ENCODE results near the gene PRPS1L1.

The PRPS1L1 gene

DNA sequence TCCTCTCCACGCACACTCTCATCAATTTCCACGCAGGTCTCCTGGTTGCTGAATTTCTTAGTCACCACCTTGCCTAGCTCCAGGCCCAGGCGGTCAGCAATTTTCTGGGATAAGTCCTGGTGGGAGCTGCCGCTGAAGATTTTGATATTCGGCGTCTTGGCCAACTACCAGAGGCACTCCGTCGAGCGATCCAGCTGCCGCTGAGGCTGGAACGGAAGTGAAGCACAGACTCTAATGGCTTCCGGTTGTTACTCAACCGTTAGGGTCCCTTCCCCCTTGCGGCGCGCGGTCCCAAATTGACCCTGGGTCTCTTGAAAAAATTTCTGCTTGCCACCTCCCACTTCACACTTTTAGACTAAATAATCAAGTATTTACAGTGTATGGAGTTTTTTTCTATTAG, at the start of gene PRPS1L1:
TSS of gene PRPS1L1 (minus strand) at position 219 of the 400 bp plus-strand sequence.
- no peak for DNase-seq

DNA sequence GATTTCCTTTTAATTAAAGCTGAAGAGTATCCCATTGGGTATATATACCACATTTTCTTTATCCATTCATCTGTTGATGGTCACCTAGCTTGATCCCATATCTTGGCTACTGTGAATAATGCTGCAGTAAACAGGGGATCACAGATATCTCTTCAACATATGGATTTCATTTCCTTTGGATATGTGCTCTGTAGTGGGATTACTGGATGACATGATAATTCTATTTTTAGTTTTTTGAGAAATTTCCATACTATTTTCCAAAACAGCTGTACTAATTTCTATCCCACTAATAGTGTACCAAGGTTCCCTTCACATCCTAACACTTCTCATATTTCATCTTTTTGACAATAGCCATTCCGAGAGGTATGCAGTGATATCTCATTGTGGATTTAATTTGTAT, 48.8 kb upstream of the PRPS1L1 start:
- no peak for DNase-seq

DNA sequence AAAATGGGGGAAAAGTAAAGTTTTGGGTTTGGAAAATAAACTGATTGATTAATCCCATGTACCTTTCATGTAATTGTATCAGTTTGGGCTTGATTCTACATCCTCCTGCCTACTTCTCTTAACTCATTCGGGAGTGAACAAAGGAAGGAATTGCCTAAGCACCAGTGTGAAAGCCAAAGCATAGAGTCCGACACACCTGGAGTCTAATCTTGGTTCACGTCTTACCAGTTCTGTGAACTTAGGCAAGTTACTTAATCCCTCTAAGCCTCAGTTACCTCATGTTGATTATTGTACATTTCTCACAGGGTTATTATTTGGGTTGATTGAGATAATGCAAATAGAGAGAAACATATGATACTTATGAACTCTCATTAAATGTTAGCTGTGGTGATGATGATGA, 41.1 kb upstream of the PRPS1L1 start:
- no peak for DNase-seq

DNA sequence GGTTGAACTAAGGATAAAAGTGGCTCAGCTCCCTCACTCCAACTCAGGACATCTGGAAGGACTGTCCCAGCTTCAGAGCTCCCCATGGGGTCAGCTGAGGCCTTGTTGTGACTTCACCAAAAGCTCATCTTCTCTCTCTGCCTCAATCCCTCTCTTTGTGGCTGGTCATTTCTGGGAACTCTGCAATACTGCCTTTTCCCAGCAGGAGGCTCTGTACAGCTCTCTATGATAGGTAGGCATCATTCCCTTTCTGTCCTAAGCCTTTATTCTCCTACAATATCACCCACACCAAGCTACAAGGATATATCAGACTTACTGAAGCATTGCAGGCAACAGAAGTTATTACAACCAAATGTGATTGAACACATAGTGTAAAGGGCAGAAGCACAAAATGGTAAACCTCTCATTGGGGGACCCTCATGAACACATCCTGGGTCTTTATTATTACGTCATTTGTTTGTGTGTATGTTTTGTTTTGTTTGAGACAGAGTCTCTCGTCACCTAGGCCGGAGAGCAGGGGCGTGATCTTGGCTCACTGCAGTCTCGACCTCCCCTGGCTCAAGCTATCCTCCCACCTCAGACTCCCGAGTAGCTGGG, 36.7 kb upstream of the PRPS1L1 start:
- peak; percentile 32 to 81 for DNase-seq

DNA sequence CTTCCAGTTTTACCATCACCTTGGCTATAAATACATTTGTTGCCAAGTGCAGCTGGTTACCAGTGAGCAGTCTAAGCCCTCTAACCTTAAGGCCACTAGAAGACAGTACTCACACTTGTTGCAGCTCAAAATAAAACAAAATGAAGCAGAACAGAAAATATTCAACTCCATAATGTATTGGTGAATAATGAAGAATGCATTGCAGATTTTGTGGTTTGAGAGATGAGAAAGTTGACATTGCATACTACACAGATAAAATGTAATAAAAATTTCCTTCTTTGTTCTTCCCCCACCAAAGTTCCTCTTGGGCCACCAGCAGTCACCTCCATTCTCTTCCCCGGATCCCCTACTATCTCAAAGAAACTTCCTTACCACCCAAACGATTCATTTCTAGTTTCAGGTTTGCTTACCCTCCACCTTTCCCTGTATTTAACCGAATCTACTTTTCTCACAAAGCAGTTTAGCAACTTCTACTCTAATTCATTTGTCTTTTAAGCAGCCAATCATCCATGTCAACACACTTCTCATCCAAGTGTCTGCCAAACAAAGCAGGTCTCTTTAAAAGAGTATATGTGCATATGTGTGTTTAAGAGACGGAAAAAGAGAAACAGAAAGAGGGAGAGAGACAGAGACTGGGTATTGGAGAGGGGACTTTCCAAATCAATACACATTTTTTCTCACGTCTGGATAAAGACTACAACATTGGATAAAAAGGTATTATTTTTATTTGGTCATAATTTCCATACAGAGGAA, 35.7 kb upstream of the PRPS1L1 start:
- no peak for DNase-seq

DNA sequence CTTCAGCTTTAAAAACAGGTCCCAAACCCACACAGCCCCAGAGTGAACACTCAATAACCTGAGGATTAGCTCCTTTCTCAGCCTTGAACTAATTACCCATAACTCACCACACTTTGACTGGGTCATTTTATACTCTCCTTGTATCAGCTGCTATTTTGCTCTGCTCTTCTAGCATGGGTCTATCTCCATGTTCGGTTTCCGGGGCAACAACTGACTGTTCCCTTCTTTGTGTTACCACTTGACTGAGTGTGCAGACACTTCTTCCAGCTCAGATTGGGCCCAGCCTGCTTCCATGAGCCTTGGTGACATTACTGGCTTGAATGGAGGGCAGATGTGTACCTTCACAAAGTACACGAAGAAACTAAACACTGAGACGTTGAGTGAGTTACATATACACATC, 31.5 kb upstream of the PRPS1L1 start:
- no peak for DNase-seq

DNA sequence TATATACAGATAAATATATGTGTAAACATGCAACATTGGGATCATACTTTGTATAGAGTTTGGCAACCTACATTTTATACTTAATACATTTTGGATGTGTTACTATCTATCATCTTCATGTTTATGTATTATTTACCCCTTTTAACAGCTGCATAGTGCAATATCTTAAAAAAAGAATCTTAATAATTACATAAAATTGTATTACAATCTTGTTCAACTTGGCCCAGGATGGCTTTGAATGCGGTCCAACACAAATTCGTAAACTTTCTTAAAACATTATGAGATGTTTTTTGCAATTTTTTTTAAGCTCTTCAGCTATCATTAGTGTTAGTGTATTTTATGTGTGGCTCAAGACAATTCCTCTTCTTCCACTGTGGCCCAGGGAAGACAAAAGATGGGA, 26.3 kb upstream of the PRPS1L1 start:
- DNase-seq, result no peak

DNA sequence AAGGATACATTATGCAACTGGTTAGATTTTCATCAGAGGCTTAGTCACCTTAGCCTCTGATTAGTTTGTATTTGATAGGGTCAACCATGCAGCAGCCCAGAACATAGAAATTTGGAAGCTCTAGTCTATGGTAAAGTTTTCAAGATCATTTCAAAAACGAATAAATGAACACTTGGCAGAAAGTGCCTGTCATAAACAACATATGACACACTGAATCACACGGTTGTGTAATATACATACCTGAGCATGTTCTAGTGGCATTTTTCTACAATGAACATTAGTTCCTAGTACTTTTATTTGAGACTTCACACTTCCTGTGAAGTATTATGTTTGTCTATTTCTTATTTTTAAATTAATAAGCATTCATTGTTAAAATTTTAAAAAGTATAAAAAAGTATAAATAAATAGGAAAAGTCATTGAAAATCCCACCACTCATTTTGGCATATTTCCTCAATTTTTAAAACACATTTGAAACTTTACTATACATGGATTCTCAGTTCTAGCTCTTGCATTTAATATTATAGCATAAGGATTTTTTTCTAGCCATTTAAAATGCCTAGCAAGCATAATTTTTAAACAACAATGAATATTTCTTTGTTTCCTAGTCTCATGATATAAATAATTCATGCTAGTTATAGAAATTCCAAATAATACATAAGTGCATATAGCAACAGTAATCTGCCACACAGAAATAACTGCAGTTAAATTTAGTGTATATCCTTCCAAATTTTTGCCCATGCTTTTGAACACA, 25.7 kb upstream of the PRPS1L1 start:
- DNase-seq, result no peak

DNA sequence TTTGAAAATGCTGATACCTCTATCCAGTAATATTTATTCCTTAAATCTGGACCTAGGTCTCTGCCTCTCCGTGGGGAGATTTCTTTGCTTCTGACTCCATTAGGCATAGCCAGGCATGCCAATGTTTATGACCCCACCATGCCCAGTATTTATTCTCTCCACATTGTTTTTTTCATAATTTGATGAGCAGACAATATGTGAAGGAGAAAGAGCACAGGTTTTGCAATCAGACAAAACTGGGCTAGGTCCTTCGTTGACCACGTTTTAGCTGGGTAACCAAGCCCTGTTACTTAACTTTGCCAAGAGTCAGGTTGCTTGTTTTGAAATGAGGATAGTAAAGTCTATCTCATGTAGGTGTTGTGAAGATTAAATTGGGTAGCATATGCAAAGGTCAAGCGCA, 21.6 kb upstream of the PRPS1L1 start:
- no peak for DNase-seq

DNA sequence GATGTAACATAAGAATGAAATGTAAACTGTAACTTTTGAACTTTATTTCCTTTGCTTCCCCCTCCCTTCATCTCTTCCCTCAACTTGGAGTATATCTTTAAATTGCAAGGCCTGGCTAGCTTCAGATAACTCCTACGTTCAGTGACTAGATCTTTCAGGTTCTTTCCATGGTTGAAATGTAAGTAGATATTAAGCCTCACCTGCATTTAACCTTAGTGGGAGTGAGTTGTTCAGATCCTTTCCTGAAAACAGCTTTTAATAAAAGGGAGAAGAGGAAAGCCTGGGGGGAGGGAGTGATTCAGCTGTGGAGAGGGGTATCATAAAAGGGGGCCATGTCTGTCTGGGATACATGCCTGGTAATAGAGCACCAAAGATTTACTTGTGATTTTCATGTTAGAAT, 19.0 kb upstream of the PRPS1L1 start:
- no peak for DNase-seq

DNA sequence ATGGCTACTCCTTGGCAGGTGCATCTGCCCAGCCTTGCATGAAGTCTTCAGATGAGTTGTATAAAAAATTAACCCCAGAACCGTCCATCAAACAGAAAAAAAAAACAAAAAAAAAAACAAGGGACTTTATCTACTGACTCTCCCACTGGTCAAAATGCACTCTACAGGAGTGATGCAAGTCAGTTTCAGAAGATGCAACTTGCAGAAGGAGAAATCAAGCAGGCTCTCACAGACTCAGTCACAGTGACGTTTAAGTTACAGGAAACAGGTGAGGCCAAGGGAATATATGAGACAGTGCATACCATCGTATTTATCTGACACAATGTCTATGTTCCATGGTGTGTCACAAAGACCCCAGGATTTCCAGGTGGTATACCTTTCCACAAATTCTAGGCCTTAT, 17.5 kb upstream of the PRPS1L1 start:
- no peak for DNase-seq

DNA sequence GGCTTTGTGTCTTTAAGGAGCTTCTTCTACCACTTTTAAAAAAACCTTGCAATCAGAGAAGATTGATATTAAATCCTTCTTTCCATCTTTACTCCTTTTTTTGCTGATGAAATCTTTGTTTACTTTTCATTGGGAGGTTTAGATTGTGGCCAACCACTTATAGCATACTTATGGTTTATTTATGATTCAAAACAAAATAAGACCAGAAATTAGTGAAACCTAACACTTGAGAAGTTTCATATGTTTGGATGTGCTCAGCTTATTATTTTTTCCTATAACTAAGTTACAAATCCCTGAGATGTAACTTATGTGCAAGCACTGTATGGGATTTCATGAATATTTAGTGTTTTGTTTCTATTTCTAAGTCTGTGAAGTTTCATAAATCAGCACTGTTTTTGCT, 13.5 kb upstream of the PRPS1L1 start:
- no peak for DNase-seq

DNA sequence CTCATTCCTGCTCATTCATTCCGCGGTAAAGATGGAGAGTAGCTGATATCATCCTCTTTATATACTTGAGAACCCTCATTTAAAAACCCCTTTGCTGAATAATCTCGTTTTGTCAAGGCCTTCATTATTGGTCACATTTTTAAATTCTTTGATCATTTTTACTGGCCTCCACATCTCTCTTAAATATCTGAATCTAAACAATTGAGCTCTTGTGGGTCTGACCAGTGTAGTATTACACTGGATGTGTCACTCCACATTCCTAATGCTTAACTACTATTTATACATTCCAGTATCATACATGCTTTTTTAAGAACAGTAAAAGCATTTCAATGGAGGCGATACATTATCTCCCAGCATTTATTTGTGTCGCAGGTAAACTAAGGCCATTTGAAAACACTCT, 12.6 kb upstream of the PRPS1L1 start:
- no peak for DNase-seq

DNA sequence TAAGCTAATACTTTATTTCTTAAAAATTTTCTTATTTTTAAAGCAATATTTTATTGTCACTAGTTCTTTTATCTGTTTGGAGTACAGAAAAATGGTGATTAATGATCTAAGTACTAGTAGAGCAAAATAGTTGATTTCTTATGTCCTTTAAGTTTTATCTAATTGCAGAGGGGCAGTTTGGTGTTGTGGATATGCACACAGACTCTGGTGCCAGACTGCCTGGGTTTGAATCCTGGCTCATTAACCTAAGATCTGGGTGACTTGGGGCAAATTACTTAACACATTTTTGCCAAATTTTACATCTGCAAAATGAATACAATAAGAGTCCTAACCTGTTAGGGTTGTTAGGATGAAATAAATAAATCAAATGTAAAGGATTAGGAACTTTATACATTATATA, 10.7 kb upstream of the PRPS1L1 start:
- no peak for DNase-seq

DNA sequence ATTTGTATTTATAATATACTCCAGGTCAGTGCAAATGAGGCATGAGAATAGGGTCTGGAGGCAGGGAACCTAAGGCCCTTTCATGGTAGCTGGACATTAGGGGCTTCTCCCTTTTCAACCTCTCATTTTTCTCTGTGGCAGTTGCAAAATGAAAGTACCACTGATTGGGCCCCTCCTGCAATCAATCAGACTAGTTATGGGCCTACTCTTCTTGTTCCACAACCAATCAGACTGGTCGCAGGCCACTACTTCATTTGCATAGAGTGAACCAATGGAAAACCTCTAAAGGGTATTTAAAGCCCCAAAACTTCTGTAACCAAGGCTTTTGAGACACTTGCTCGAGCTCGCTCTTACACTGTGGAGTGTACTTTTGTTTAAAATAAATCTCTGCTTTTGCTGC, 10.0 kb upstream of the PRPS1L1 start:
- DNase-seq, result no peak

DNA sequence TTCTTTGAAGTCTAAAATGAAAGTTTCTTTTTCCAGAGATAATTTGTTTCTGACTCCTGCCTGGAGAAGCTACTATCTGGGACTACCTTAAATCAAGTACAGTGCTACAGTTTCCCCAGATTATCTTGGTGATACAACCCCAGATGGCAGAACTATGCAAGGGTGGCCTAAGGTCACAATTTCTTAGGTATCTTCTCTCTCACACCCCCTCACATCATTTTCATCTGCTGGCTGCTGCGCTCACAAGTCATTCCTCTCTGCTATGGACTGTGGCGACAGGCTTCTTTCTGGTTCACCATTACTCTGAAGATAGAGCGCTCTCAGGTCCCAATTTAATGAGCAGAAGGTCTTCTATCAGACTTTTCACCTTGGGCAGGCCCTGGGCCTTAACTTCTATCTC, 9.1 kb upstream of the PRPS1L1 start:
- DNase-seq, result no peak

DNA sequence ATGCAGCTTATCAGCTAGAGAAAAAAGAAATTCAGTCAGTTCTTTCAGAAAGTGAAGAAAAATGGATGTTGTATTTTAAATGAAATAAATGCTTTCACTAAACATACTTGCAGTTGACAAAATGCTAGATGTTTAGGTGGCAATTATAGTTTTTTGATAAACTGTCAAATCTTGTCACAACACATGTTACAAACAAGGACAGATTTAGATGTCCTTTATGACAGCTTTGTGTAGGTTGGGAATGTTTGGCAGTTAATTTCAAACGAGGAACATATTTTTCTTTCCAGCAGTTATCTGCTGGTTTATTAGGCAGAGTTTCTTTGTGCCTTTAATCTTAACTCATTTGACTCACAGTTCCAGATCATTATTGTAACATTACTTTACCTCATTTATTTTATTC, 3.1 kb upstream of the PRPS1L1 start:
- DNase-seq, result no peak

DNA sequence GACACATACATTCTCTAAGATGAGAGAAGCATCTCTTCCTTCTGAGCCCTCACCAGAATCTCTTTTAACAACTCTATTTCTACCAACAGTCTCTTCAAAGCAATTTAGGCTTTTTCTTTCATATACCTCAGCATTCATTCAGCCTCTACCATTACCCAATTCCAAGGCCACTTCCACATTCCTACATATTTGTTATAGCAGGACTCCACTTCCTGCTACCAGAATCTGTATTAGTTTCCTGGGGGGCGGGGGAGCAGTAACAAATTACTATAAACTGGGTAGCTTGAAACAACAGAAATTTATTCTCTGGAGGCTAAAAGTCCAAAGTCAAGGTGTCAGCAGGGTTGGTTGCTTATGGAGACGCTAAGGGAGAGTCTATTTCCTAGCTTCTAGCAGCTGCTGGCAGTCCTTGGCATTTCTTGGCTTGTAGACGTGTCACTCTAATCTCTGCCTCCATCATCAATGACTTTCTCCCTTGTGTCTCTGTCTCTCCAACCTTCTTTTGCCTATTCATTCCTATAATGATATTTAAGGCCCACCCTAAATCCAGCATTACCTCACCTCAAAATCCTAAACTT, 7.4 kb downstream of the PRPS1L1 start:
- DNase-seq, result peak; percentile 17 to 22

DNA sequence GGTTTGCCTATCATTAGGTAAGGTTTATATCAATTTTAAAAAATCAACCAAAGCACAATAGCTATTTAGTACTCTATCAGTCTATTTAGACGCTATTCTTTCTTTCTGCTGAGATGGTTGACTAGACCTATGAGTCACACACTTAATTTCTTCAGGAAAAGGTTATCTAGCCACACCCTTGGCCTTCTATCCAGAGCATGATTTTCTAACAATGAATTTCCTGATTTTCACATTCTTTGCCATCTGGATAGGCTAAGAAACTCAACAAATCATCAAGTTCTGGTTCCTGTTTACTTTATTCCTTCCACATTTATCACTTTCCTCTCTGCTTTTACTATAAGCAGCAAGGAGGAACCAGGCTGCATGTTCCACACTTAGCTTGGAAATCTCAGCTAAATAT, 8.1 kb downstream of the PRPS1L1 start:
- peak; percentile 26 to 51 for DNase-seq

DNA sequence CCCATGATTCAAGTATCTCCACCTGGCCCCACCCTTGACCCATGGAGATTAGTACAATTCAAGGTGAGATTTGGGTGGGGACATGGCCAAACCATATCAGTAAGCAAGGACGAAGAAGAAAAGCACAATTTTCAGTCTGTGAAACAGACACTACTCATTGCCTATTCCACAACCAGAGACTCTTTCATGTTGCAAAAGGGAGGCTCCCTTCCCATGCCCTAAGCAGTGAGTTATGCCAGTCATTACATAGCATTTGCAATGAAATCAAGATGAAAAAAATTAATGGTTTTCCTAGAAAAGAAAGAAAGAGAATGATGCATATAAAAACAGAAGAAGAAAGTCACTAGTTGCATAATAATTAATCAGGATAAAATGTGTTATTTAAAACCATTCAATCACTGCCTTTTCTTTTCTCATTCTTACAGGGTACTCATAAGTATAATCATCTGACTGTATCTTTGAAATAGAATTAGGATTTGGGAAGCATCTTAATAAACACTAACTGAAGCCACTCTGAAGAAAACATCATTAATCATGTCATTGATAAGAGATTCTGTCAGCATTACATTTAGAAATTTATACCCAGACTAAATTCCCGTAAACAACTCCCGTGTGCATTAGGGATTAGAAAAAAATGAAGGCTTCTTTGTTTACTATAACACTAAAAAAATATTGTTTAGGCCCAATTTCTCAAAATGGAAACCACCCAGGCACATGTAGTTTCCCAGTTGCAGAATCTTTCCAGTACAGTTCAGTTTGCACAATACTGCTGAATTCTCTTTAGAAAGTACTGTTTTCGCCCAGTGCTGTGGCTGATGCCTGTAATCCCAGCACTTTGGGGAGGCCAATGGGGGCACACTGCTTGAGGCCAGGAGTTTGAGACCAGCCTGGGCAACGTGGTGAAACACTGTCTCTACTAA, 9.1 kb downstream of the PRPS1L1 start:
- peak; percentile 53 for DNase-seq

DNA sequence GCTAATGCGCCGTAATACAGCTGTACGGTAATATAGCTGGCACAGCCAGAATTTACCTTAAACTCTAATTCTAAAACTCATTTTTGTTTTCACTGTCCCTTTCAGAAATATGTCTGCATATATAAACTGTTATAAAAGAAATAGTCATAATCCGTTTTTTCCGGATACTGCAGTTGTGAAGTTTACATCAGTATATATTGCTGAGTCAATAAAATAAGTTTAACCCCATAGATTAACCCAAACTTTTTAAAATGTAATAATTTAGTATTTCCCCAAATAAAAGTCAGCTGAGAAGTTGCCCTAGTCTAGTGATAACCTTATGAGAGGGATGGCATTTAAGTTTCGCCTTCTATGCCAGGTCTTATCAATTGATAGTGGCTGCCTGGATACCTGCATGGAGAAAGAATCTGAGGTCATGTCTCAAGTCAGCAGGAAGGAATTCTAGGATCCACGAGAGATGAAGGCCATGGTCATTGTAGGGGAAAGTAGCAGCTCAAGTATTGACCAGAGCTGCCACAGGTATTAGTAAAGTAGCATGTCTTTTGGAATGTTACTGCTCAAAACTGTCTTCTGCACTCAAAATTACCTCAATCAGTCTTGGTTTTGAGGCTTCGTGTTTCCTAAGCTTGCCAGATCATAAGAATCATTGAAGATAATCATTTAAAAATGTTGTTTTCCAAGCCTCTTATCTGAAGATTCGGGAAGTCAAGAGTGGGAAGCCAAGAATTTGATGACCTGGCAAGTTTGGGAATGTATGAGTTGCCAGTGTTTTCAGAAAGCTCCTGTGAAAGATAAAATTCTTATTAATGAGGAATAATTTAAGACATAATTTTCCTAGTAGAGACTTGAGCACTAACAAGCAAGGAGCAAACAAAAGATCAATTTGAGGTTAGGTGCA, 10.8 kb downstream of the PRPS1L1 start:
- no peak for DNase-seq

DNA sequence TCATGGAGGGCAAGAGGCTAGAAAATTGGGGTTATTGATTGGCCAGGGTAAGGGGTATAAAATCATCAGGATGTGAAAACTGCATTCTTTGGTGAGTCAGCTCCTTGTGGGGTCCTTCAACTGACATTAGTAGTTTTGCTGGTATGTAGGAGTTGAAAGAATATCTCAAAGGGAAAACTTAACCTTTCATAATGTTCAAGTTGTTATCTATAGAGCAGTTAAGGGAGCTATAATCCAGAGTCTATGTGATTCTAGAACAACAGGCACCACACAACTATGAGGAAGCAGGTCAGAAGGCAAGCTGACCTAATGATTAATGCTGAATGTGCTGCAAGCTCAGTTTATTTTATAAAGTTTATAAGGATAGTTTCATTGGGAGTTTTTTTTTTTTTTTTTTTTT, 13.7 kb downstream of the PRPS1L1 start:
- DNase-seq, result no peak
